CD4-positive, alpha-beta T cell (primary cell): ENCODE results near the gene POU2AF2. TPM values are rescaled to one million over a fixed set of nuclear protein-coding genes. Genes with fewer than 3 reads are reported as not detected.

Experiments used
- ATAC-seq: fragments of 200-7000 bp; cut with Tn5 transposase; one replicate; pipeline ENCODE4 v1.10.0; 2022; ENCODE audit warnings: mild to moderate bottlenecking; ENCODE audit not compliant: poor library complexity
- CTCF ChIA-PET: fragments of 350-600 bp; sonication (Branson Sonifier 250); formaldehyde crosslinking; loops from one replicate; lab custom pipeline; 2021; ENCODE audit warnings: antibody characterized with exemption, inconsistent platforms; lab: Charles Lee
- POLR2A ChIA-PET: fragments of 350-600 bp; sonication (Branson Sonifier 250); formaldehyde crosslinking; loops from one replicate; lab custom pipeline; 2021; ENCODE audit warnings: antibody characterized with exemption, inconsistent platforms; lab: Charles Lee
- DNase-seq, 14 experiments: peaks; one replicate each; pipeline ENCODE4 v3.0.0-alpha.2; 2013 to 2020; ENCODE audit warnings: mixed read lengths in 2 of 14
- H3K27ac ChIP-seq, 2 donors: one replicate each; pipeline versions ENCODE4 v1.5.1 to v1.7.0; 2013; ENCODE audit warnings: low read length in 2 of 2, low read depth in 1 of 2, mild to moderate bottlenecking in 1 of 2
- H3K27me3 ChIP-seq, 2 experiments: 1 replicate in 1 of 2; 2 replicates in 1 of 2; pipeline versions ENCODE4 v1.6.1 to v1.7.0; 2013; ENCODE audit warnings: low read length in 2 of 2, control low read depth in 1 of 2, mild to moderate bottlenecking in 1 of 2, moderate library complexity in 1 of 2; ENCODE audit not compliant: insufficient read depth in 2 of 2, control insufficient read depth in 1 of 2
- H3K36me3 ChIP-seq: one replicate; pipeline ENCODE4 v1.6.1; 2013; ENCODE audit warnings: low read length, control low read depth; ENCODE audit not compliant: insufficient read depth
- H3K4me1 ChIP-seq: one replicate; pipeline ENCODE4 v1.6.1; 2013; ENCODE audit warnings: low read length, control low read depth; ENCODE audit not compliant: insufficient read depth
- H3K4me3 ChIP-seq: one replicate; pipeline ENCODE4 v1.5.1; 2013; ENCODE audit warnings: mild to moderate bottlenecking, low read length, moderate library complexity
- H3K9me3 ChIP-seq, 2 experiments: 1 replicate in 1 of 2; 2 replicates in 1 of 2; pipeline versions ENCODE4 v1.6.1 to v1.7.0; 2013; ENCODE audit warnings: low read length in 2 of 2, mild to moderate bottlenecking in 2 of 2, control low read depth in 1 of 2, moderate library complexity in 1 of 2; ENCODE audit not compliant: control insufficient read depth in 1 of 2, insufficient read depth in 1 of 2
- H3K27ac Mint-ChIP-seq: one replicate; pipeline ENCODE4 v1.8.0; 2020; ENCODE audit warnings: mixed read lengths
- H3K27me3 Mint-ChIP-seq: one replicate; pipeline ENCODE4 v1.8.0; 2021; ENCODE audit warnings: mixed read lengths
- H3K36me3 Mint-ChIP-seq: one replicate; pipeline ENCODE4 v1.8.0; 2021; ENCODE audit warnings: low read depth, mixed read lengths
- H3K4me1 Mint-ChIP-seq: one replicate; pipeline ENCODE4 v1.8.0; 2021; ENCODE audit warnings: low read depth, mixed read lengths
- H3K4me3 Mint-ChIP-seq: one replicate; pipeline ENCODE4 v1.8.0; 2020; ENCODE audit warnings: mild to moderate bottlenecking, mixed read lengths
- H3K9me3 Mint-ChIP-seq: one replicate; pipeline ENCODE4 v1.8.0; 2020; ENCODE audit warnings: mixed read lengths
- CTCF ChIP-seq: fragments of 200-600 bp; IDR thresholded peaks from one replicate; pipeline ENCODE4 v1.8.0; 2022; ENCODE audit warnings: antibody characterized with exemption, mild to moderate bottlenecking
- intact Hi-C, 2 experiments: fragments of 100-400 bp; cut with DNase I in 1 of 2; cut with micrococcal nuclease in 1 of 2; formaldehyde crosslinking; loops; one replicate each; pipeline versions ENCODE4 v1.15.1 to v1.9.0; 2023 to 2025; cut with DNase I, micrococcal nuclease
- total RNA-seq, 174 experiments: library from RNA in 2 of 174; stranded (reverse) in 2 of 174; gene quantifications; one replicate each; pipeline ENCODE4 v1.2.3 and lab custom pipeline; 2021 to 2026

Gene POU2AF2
- total RNA-seq, 2 experiments from 2014 or later = not detected

GRCh38 chr11:111209543-111210355, 35.8 kb upstream of the POU2AF2 start:
- H3K36me3 Mint-ChIP-seq = no peaks in the 10 kb centered on the region
- no peaks in the 10 kb centered on the region for H3K9me3 Mint-ChIP-seq
- Histone ChIP-seq H3K4me1 (no peaks in the 10 kb centered on the region), H3K36me3 (no peaks in the 10 kb centered on the region), H3K27ac (no peak overlapping the region), H3K4me3 (no peak overlapping the region), H3K27me3 (no peaks in the 10 kb centered on the region), H3K9me3 (no peaks in the 10 kb centered on the region)
- ChIA-PET POLR2A (no interaction called here), CTCF (no interaction called here)
- ATAC-seq = no peak
- H3K4me1 Mint-ChIP-seq = no peaks in the 10 kb centered on the region
- TF ChIP-seq CTCF = no peak
- no peak for DNase-seq
- H3K4me3 Mint-ChIP-seq = no peak overlapping the region
- peaks cover 8% of the 10 kb centered on the region for H3K27me3 Mint-ChIP-seq
- H3K27ac Mint-ChIP-seq = no peak overlapping the region
- intact Hi-C loops = no loop called here

GRCh38 chr11:111213256-111213655, 32.3 kb upstream of the POU2AF2 start:
- H3K4me1 ChIP-seq = no peaks in the 10 kb centered on the region
- H3K9me3 ChIP-seq = no peaks in the 10 kb centered on the region
- Mint-ChIP-seq H3K4me3 (no peak overlapping the region), H3K9me3 (no peaks in the 10 kb centered on the region), H3K27ac (no peak overlapping the region), H3K36me3 (no peaks in the 10 kb centered on the region), H3K27me3 (peaks cover 11% of the 10 kb centered on the region), H3K4me1 (no peaks in the 10 kb centered on the region)
- POLR2A ChIA-PET = no interaction called here
- ATAC-seq (no peak), DNase-seq (no peak)
- no peaks in the 10 kb centered on the region for H3K27me3 ChIP-seq
- no peak for TF ChIP-seq CTCF
- no peak overlapping the region for H3K27ac ChIP-seq
- H3K4me3 ChIP-seq = no peak overlapping the region
- H3K36me3 ChIP-seq = no peaks in the 10 kb centered on the region
- CTCF ChIA-PET = no interaction called here
- intact Hi-C loops = no loop called here

- no peak for TF ChIP-seq CTCF
- Histone ChIP-seq H3K36me3 (no peaks in the 10 kb centered on the region), H3K27me3 (peaks cover 0 to 3% of the 10 kb centered on the region in 2 experiments), H3K4me1 (peaks cover 6% of the 10 kb centered on the region), H3K9me3 (no peaks in the 10 kb centered on the region), H3K27ac (no peak overlapping the region), H3K4me3 (no peak overlapping the region)
- no peak for DNase-seq
- Mint-ChIP-seq H3K4me3 (no peak overlapping the region), H3K27me3 (peaks cover 30% of the 10 kb centered on the region), H3K4me1 (peaks cover 12% of the 10 kb centered on the region), H3K36me3 (no peaks in the 10 kb centered on the region), H3K9me3 (no peaks in the 10 kb centered on the region), H3K27ac (no peak overlapping the region)
- CTCF ChIA-PET = no interaction called here
- ATAC-seq = no peak
- POLR2A ChIA-PET = no interaction called here
- intact Hi-C loops = no loop called here
Measured at GRCh38 chr11:111220721-111221120, 24.8 kb upstream of the POU2AF2 start.
